Omental fat pad (tissue), 4 donors: ENCODE results near the gene ARHGEF10L. TPM values are rescaled to one million over a fixed set of nuclear protein-coding genes. Genes with fewer than 3 reads are reported as not detected.

Source experiments
- ATAC-seq: fragments of 150-250 bp; one replicate; pipeline ENCODE4 v1.9.1; 2016; ENCODE audit warnings: mild to moderate bottlenecking, moderate library complexity; ENCODE audit not compliant: low FRiP score
- DNase-seq: peaks from one replicate; pipeline ENCODE4 v3.0.0-alpha.2; 2019; ENCODE audit warnings: low spot score
- CTCF ChIP-seq, 3 donors: fragments of 450-650 bp; IDR thresholded peaks; one replicate each; pipeline ENCODE4 v1.5.1; 2016 to 2017; ENCODE audit warnings: antibody characterized with exemption in 3 of 3, mild to moderate bottlenecking in 3 of 3, moderate library complexity in 2 of 3
- total RNA-seq, 4 donors: library from RNA; depleted of rRNA; stranded (reverse); fragments of >200 nt; gene quantifications; one replicate each; pipeline ENCODE4 v1.1.0, GENCODE V29; 2016

The ARHGEF10L gene
- total RNA-seq, 4 donors from 2014 or later, result 17.3 to 59.0 (median 39.9) TPM

- ATAC-seq (no peak), DNase-seq (no peak)
- TF ChIP-seq CTCF (IDR thresholded peaks at IDR 0.05), result no peak
Measured at GRCh38 chr1:17579951-17580939, 40.7 kb downstream of the ARHGEF10L start.

- ATAC-seq (no peak), DNase-seq (no peak)
- no peak for TF ChIP-seq CTCF (IDR thresholded peaks at IDR 0.05)
Measured at GRCh38 chr1:17581389-17582123, 42.1 kb downstream of the ARHGEF10L start.

DNA sequence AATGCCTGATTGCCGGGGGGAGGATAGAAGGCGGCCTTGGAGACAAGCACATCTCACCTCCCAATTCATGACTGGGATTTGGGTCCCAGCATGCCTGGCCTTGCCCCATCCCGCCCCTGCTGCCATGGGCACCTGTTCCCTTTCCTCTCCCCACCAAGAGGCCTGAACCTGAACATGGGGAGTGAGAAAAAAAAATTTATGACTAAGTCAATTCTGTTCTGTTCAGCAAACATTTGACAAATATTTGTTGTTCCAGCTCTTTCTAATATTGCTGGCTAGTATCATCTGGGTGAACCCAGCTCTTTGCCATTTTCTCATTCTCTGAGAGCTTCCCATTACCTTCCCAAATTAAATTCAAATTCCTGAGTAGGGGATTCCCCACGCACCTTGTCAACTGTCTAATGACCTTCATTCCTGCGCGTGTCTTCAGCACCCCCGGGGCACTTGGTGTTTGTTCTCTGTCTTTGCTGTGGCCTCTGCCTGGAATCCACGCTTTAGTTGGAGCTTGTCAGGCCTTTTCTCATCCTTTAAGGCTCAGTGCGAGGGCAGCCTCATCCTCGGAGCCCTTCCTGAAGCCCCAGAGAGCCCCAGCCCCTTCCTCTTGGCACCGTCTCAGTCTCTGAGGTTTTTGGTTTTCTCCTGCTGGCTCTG, 42.8 kb downstream of the ARHGEF10L start:
- ATAC-seq (no peak), DNase-seq (no peak)
- TF ChIP-seq CTCF (IDR thresholded peaks at IDR 0.05), result no peak

DNA sequence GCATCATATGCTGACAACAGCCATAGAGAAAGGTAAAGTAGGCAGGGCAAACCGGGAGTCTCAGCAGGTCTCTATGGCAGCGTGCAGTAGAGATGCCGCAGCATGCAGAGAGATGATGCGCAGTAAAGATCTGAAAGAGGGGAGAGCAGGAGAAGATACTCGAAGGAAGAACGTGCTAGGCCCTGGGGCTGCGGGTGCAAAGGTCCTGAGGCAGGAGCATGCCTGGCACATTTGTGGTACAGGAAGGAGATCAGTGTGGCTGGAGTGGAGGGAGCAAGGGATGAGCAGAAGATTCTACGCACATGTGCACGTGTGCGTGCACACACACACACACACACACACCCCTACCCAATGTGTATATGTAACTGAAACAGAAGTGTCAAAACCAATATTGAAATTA, 45.0 kb downstream of the ARHGEF10L start:
- no peak for TF ChIP-seq CTCF (IDR thresholded peaks at IDR 0.05)
- DNase-seq (no peak), ATAC-seq (no peak)

DNA sequence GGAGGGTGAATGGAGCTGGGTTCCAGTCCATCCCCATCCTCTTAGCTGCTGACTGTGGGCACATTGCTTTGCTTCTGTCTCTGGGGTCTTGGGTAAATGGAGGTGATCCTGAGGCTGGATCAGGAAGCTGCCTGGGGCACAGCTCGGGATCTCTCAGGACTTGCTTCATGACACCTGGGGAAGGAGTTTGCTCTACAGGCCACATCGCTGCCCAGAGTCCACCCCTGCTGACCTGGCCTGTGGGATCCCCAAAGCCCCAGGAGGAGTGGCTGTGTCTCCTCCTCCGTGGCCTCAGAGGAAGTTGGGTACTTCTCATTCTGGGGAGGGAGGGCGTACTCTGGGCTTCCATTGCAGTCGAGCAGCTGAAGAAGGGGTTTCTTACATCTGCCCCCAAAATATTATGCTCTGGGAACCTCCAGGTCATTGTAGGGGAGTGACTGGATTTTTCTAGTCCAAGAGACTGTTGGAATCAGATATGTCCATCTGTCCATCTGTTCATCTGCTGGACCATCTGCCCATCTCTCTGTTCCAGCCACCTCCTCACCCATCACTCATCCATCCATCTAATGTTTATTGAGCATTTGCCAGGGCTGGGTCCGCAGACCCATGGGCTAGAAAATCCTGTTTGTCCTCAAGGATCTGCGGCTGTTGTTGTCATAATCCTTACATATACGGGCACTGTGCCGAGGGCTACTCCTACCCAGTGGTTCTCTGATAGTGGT, 45.9 kb downstream of the ARHGEF10L start:
- DNase-seq (no peak), ATAC-seq (no peak)
- no peak for TF ChIP-seq CTCF (IDR thresholded peaks at IDR 0.05)

- no peak for TF ChIP-seq CTCF (IDR thresholded peaks at IDR 0.05)
- DNase-seq, result no peak
- ATAC-seq, result peak; percentile 62
Measured at GRCh38 chr1:17586172-17586964, 46.9 kb downstream of the ARHGEF10L start.
